Measurements from ENCODE around the gene ZNF292. TPM values are rescaled to one million over a fixed set of nuclear protein-coding genes. Genes with fewer than 3 reads are reported as not detected.
"Not testable (repeated sequence)": the region's sequence is repeated elsewhere in the genome, so short reads cannot be mapped to it uniquely, and the experiment has no call there.

ZNF292 gene
- total RNA-seq, 1 donor from 2014 or later: 25.5 TPM

DNA sequence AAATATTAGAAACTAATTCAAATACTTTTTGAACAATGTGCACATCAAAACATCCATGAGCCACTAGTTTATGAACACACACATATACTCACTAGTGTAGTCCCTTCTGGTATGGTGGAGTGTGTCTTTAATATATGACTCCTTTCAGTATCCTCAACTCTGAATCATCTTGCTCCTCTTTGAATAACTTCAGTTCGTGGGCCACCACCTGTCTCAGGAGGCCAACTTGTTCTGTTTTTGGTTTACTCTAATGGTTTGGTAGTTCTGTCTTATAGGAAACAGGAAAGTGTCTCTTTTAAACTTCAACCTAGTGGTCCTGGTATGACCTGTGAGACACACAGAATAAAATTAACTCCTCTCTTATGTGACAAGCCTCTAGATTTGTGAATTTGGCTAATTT, 55.6 kb downstream of the ZNF292 start:
- DNase-seq (ENCODE audit: extremely low read depth, low read depth, low spot score): no peak

- no peak for DNase-seq (ENCODE audit: extremely low read depth, low read depth, low spot score)
Observed at GRCh38 chr6:87212596-87212995, 57.2 kb downstream of the ZNF292 start.

DNA sequence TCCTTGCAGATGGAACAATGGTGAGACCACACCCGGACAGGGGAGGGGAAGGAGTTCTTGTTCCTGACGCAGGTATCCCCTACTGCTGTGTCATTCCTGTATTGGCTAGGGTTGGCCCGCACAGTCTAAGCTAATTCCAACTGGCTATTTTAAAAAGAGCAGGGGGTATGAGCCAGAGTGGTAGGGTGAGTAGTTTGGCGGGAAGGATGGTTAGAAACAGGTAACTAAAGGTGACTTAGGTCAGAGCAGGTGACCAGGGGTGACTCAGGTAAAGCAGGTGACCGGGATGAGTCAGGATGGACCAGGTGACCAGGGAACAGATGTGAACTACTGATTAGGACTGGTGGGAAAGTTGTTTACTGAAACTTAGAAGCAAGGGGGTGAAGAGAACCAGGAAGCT, 58.0 kb downstream of the ZNF292 start:
- DNase-seq (ENCODE audit: extremely low read depth, low read depth, low spot score): no peak

- no peak for DNase-seq (ENCODE audit: extremely low read depth, low read depth, low spot score)
Observed at GRCh38 chr6:87214831-87215230, 59.5 kb downstream of the ZNF292 start.

DNA sequence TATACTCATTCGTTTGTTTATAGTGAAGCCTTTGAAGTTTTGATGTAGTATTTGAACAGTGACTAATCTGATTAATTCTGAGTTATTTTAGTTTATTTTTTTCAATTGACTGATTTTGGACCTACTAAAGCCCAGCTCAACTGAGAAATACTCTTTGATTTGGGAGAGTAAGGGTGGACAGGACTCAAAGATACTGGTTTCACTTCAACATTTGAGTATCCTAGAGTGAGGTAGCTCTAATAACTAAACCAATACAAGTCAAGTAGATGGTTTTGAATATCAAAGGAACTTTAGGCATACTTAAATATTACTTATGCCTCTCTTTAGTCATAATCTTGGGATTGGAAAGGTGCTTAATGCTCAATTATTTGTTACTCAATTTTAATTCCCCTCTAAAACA, 65.6 kb downstream of the ZNF292 start:
- DNase-seq (ENCODE audit: extremely low read depth, low read depth, low spot score): no peak

- no peak for DNase-seq (ENCODE audit: extremely low read depth, low read depth, low spot score)
Observed at GRCh38 chr6:87222676-87223075, 67.3 kb downstream of the ZNF292 start.

- no peak for DNase-seq (ENCODE audit: extremely low read depth, low read depth, low spot score)
Observed at GRCh38 chr6:87224971-87225370, 69.6 kb downstream of the ZNF292 start.

DNA sequence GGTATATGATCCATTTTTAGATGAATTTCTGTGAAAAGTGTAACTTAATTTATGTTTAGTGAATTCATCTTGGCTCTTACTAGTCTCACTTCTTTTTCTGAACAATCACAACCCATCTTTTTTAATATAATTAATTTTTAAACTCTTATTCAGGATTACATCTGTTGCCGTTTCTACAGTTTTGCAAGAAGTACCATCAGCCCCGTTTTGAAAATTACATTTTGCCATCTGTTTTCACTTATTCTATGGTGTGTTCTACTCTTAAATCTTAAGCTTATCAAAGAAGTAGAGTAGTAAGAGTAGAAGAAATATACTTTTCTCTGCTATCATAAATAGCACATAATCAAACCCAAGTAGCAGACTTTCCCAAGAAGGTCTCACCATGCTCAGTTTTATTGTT, 70.1 kb downstream of the ZNF292 start:
- no peak for DNase-seq (ENCODE audit: extremely low read depth, low read depth, low spot score)

DNA sequence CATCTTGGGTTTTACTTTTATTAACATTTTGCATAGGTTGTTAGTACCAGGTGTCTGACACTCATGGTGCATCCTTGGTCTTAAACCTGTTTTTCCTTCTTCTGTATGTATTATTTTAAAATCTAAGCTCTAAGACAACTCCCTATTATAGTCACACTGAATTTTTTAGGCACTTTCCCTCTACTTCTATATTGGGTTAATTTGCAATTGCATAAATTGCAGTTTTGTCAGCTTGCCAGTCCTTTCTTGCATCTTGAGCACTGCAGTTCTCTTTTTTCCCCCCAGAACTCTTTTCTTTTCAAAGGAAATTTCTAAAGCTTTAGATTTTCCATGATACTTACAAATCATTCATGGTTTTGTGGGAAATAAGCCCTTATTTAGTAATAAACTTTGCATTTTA, 70.6 kb downstream of the ZNF292 start:
- DNase-seq (ENCODE audit: extremely low read depth, low read depth, low spot score): no peak

- DNase-seq (ENCODE audit: extremely low read depth, low read depth, low spot score): no peak
Observed at GRCh38 chr6:87230801-87231200, 75.4 kb downstream of the ZNF292 start.

DNA sequence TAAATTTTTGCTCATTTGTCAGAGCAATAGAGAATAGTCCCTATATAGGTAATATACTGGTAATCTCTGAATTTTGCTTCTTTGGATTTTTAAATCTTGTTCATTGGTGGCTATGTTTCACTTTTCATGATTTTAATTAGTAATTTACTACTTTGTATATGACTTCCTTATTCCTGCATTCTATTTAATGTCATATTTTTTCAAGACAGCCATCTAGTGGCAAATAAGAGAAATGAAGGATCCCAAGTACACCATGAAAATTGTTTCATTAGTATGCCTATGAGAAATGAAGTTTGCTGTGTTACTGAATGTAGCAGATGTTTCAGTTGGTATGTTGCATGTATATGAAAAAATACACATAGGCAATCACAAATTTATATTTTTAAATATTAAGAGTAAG, 82.4 kb downstream of the ZNF292 start:
- no peak for DNase-seq (ENCODE audit: extremely low read depth, low read depth, low spot score)

DNA sequence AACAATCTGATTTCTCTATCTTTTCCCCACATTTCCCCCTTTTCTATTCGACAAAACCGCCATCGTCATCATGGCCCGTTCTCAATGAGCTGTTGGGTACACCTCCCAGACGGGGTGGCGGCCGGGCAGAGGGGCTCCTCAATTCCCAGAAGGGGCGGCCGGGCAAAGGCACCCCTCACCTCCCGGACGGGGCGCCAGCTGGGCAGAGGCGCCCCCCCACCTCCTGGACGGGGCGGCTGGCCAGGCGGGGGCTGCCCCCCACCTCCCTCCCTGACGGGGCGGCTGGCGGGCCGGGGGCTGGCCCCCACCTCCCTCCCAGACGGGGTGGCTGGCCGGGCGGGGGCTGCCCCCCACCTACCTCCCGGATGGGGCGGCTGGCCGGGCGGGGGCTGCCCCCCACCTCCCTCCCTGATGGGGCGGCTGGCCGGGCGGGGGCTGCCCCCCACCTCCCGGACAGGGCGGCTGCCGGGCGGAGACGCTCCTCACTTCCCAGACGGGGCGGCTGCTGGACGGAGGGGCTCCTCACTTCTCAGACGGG, 83.8 kb downstream of the ZNF292 start:
- DNase-seq (ENCODE audit: extremely low read depth, low read depth, low spot score): not testable (repeated sequence)

DNA sequence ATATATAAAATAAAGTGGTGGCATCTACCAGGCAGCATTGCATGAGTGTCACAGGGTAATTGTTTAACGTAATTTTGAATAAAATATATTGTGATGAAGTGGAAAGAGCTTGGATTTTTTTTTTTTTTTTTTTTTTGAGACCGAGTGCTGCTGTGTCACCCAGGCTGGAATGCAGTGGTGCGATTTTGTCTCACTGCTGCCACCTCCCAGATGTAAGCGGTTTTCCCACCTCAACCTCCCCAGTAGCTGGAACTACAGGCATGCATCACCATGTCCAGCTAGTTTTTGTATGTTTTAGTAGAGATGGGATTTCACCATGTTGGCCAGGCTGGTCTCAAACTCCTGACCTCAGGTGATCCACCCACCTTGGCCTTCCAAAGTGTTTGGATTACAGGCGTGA, 85.9 kb downstream of the ZNF292 start:
- no peak for DNase-seq (ENCODE audit: extremely low read depth, low read depth, low spot score)

DNA sequence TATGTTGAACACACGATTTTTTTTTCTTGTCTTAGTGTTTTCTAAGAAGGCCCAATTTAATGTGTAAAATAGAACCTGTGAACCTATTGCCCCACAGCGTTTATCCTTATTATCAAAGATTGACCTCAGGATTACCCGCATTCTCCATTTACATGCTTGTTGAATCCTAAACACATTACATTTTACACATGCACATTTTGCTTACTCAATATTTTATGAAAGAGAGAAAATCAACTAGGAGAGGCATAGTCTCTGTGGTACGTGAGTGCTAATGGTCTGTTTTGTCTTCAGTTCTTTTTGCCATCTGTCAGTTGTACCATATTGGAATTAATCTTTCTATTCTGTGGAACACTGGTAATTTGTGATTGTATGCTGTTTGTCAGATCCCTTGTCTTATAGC, 86.9 kb downstream of the ZNF292 start:
- no peak for DNase-seq (ENCODE audit: extremely low read depth, low read depth, low spot score)

DNA sequence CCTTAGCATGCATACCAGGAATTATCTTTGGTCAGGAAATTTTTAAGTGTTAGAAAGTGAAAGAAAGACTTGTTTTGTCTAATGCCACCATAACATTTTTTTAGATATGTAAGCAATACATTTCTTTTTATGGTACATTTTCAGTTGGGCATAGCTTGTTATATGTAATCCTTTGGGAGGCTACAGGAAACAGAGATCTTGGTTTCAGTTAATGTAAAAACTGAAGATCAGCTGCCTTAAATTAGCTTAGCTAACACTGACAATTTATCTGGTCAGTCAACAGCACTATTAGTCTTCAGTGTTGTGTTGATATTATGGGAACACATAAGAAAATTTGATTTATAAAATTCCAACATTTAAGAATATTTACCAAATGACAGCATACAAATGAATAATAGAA, 88.4 kb downstream of the ZNF292 start:
- DNase-seq (ENCODE audit: extremely low read depth, low read depth, low spot score): no peak

- no peak for DNase-seq (ENCODE audit: extremely low read depth, low read depth, low spot score)
Observed at GRCh38 chr6:87244380-87244779, 89.0 kb downstream of the ZNF292 start.

GRCh38 chr6:87250019-87250418, 94.7 kb downstream of the ZNF292 start:
- no peak for DNase-seq (ENCODE audit: extremely low read depth, low read depth, low spot score)

DNA sequence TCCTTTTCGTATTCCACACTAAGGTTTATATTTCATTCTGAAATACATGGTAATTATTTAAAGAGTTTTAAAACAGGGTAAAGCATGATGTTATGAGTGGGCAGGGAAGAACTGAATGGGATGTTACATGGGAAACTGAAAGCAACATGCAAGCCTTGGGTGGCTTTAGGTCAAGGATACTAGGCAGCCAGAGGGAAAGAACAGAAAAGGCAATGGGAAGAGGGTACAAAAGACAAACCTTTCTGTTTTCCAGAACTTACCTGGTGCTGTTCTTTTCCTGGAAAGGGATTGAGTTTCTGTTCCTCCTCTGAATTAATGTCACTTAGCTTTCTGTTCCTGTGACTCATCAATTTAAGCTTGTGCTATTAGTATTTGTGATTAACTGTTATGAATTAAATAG, 95.9 kb downstream of the ZNF292 start:
- no peak for DNase-seq (ENCODE audit: extremely low read depth, low read depth, low spot score)

- DNase-seq (ENCODE audit: extremely low read depth, low read depth, low spot score): no peak
Observed at GRCh38 chr6:87251725-87252124, 96.4 kb downstream of the ZNF292 start.

DNA sequence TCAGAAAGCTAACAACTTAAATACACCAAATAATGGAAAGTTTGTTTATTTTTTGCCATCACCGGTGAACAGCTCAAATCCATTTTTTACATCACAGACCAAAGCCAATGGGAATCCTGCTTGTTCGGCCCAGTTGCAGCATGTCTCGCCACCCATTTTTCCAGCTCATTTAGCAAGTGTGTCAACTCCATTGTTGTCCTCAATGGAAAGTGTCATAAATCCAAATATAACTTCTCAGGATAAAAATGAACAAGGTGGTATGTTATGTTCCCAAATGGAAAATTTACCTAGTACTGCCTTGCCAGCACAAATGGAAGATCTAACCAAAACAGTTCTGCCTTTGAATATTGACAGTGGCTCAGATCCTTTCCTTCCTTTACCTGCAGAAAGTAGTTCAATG, 101.7 kb downstream of the ZNF292 start:
- DNase-seq (ENCODE audit: extremely low read depth, low read depth, low spot score): no peak

DNA sequence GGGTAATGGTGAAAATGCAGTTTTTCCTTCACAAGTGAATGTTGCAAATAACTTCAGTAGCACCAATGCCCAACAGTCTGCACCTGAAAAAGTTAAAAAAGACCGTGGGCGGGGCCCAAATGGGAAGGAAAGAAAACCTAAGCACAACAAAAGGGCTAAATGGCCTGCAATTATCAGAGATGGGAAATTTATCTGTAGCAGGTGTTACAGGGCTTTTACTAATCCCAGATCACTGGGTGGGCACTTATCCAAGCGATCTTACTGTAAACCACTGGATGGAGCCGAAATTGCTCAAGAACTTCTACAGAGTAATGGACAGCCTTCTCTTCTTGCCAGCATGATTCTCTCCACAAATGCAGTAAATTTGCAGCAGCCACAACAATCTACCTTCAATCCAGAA, 102.2 kb downstream of the ZNF292 start:
- no peak for DNase-seq (ENCODE audit: extremely low read depth, low read depth, low spot score)

- DNase-seq (ENCODE audit: extremely low read depth, low read depth, low spot score): no peak
Observed at GRCh38 chr6:87257975-87258374, 102.6 kb downstream of the ZNF292 start.

- DNase-seq (ENCODE audit: extremely low read depth, low read depth, low spot score): no peak
Observed at GRCh38 chr6:87259791-87260190, 104.4 kb downstream of the ZNF292 start.

DNA sequence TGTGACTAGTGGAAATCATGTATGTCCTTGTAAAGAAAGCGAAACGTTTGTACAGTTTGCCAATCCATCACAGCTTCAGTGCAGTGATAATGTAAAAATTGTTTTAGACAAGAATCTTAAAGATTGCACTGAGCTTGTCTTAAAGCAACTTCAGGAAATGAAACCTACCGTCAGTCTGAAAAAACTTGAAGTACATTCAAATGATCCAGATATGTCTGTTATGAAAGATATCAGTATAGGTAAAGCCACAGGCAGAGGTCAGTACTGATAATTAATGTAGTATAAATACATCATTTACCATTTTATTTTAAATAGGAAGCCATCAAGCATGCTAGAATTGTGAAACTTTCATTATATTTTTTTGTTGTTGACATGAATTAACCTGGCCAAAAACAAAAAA, 106.2 kb downstream of the ZNF292 start:
- DNase-seq (ENCODE audit: extremely low read depth, low read depth, low spot score): no peak
